Ascending aorta (tissue), 2 donors: ENCODE results near the gene SEPTIN11. TPM values are rescaled to one million over a fixed set of nuclear protein-coding genes. Genes with fewer than 3 reads are reported as not detected.

Experiments used
- DNase-seq, 2 donors: peaks; one replicate each; pipeline ENCODE4 v3.0.0-alpha.2; 2019; ENCODE audit warnings: low spot score in 2 of 2
- H3K27ac ChIP-seq, 2 donors: fragments of 200-600 bp; sonication (generic); one replicate each; pipeline ENCODE4 v1.5.1; 2016 to 2017; ENCODE audit warnings: mild to moderate bottlenecking in 1 of 2
- H3K27me3 ChIP-seq: fragments of 200-600 bp; sonication (generic); one replicate; pipeline ENCODE4 v1.5.1; 2017
- H3K36me3 ChIP-seq, 2 donors: fragments of 200-600 bp; sonication (generic); one replicate each; pipeline ENCODE4 v1.5.1; 2016
- H3K4me1 ChIP-seq, 2 donors: fragments of 200-600 bp; sonication (generic); one replicate each; pipeline ENCODE4 v1.5.1; 2016 to 2017; ENCODE audit warnings: mild to moderate bottlenecking in 1 of 2
- H3K4me3 ChIP-seq, 2 donors: fragments of 200-600 bp; sonication (generic); one replicate each; pipeline ENCODE4 v1.5.1; 2016 to 2017; ENCODE audit warnings: mild to moderate bottlenecking in 1 of 2
- H3K9me3 ChIP-seq, 2 donors: fragments of 200-600 bp; sonication (generic); one replicate each; pipeline ENCODE4 v1.5.1; 2016
- intact Hi-C: fragments of 100-400 bp; cut with DNase I; formaldehyde crosslinking; loops from one replicate; pipeline ENCODE4 v1.15.1; 2023
- total RNA-seq: library from RNA; depleted of rRNA; stranded (reverse); fragments of >200 nt; gene quantifications from one replicate; pipeline ENCODE4 v1.1.0, GENCODE V29; 2016
- TF ChIP-seq, protein P1 (sequence below), 3 experiments: fragments of 200-600 bp in 2 of 3; fragments of 450-650 bp in 1 of 3; sonication (generic) in 2 of 3; IDR thresholded peaks; one replicate each; pipeline ENCODE4 v1.5.1; 2016 to 2019; ENCODE audit warnings: antibody characterized with exemption in 3 of 3, mild to moderate bottlenecking in 1 of 3, moderate library complexity in 1 of 3

SEPTIN11 gene
- total RNA-seq, 1 donor from 2014 or later = 48.0 TPM

DNA sequence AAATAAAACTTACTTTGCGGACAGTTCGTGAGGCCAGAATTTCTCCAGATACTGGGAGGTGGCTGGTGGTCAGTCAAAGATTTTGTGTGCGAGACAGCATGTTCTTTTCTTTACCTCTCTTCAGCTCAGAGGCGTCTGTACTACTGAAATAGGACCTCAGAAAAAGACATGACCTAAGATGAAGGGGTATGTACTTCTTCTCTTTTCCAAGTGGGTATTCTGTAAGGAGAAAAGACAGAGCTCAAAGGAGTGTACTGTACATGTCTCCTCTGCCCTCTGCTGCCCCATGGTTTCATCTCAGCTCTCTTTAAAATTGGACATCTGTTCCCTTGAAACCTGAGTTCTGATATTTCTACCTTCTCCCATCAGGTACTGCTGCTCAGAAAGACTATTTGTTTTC, 38.1 kb downstream of the SEPTIN11 start:
- TF ChIP-seq, protein P1, sequence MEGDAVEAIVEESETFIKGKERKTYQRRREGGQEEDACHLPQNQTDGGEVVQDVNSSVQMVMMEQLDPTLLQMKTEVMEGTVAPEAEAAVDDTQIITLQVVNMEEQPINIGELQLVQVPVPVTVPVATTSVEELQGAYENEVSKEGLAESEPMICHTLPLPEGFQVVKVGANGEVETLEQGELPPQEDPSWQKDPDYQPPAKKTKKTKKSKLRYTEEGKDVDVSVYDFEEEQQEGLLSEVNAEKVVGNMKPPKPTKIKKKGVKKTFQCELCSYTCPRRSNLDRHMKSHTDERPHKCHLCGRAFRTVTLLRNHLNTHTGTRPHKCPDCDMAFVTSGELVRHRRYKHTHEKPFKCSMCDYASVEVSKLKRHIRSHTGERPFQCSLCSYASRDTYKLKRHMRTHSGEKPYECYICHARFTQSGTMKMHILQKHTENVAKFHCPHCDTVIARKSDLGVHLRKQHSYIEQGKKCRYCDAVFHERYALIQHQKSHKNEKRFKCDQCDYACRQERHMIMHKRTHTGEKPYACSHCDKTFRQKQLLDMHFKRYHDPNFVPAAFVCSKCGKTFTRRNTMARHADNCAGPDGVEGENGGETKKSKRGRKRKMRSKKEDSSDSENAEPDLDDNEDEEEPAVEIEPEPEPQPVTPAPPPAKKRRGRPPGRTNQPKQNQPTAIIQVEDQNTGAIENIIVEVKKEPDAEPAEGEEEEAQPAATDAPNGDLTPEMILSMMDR (IDR thresholded peaks at IDR 0.05) = no peak
- Histone ChIP-seq H3K27ac (peak overlapping the region in 1 of 2 donors; percentile 12), H3K4me1 (peaks cover 4 to 35% of the 10 kb centered on the region in 2 donors), H3K27me3 (no peaks in the 10 kb centered on the region), H3K36me3 (no peaks in the 10 kb centered on the region), H3K9me3 (no peaks in the 10 kb centered on the region), H3K4me3 (peak overlapping the region in 1 of 2 donors; percentile 28)
- intact Hi-C loops = loop anchor here (10.0 kb wide), 1 partner anchor 393 kb away; no protein-coding TSS in a partner anchor
- no peak for DNase-seq

DNA sequence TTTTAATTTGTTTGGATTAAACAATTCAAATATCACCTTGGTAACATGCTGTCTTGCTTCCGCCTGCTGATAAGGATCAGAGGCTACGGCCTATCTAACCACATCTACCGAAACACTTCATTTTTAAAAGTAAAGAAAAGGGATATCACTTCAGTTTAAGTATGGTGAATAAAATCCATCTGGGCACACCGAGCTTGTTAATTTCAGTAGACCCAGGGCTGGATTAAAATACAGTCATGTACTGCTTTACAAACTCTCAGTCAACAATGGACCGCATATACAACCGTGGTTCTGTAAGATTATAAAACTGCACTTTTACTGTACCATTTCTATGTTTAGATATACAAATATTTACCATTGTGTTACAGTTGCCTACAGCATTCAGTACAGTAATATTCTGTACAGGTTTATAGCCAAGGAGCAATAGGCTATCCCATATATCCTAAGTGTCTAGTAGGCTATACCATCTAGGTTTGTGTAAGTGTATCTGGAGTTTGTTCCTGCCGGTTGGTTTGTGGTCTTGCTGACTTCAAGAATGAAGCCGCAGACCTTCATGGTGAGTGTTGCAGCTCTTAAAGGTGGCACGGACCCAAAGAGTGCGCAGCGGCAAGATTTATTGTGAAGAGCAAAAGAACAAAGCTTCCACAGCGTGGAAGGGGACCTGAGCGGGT, 40.0 kb downstream of the SEPTIN11 start:
- H3K27me3 ChIP-seq = no peaks in the 10 kb centered on the region
- no peaks in the 10 kb centered on the region for H3K9me3 ChIP-seq
- no peak overlapping the region for H3K27ac ChIP-seq
- intact Hi-C loops = loop anchor here (10.0 kb wide), 1 partner anchor 395 kb away; no protein-coding TSS in a partner anchor
- no peak overlapping the region for H3K4me3 ChIP-seq
- peaks cover 0 to 17% of the 10 kb centered on the region in 2 donors for H3K4me1 ChIP-seq
- TF ChIP-seq, protein P1 (IDR thresholded peaks at IDR 0.05) = no peak
- no peaks in the 10 kb centered on the region for H3K36me3 ChIP-seq
- no peak for DNase-seq

DNA sequence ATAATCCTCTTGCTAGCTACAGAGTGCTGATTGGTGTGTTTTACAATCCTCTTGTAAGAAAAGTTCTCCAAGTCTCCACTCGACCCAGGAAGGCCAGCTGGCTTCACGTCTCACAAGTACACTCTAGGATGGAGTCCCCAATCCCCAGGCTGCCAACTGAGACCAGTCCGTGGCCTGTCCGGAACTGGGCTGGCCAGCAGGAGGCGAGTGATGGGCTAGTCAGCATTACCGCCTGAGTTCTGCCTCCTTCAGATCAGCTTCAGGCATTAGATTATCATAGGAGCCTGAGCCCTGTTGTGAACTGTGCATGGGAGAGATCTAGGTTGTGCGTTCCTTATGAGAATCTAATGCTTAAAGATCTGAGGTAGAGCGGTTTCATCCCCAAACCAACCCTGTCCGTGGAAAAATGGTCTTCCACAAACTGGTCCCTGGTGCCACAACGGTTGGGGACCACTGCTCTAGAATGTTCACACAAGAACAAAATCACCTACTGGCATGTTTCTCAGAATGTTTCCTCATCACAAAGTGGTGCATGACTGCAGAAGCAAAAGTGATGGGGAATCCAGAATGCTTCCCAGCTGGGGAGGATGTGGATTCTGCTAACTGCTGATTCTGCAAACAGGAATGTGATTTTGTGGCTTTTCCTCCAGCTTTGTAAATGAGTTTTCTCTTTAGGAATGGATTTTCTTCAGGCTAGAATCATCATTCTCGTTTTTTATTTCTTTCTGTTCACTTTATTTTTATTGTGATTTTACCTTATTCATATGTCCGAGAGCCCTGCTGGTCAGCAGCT, 40.9 kb downstream of the SEPTIN11 start:
- peaks cover 0 to 13% of the 10 kb centered on the region in 2 donors for H3K4me1 ChIP-seq
- no peaks in the 10 kb centered on the region for H3K9me3 ChIP-seq
- DNase-seq = no peak
- H3K4me3 ChIP-seq = no peak overlapping the region
- intact Hi-C loops = no loop called here
- H3K27ac ChIP-seq = no peak overlapping the region
- H3K27me3 ChIP-seq = no peaks in the 10 kb centered on the region
- TF ChIP-seq, protein P1 (IDR thresholded peaks at IDR 0.05) = no peak
- H3K36me3 ChIP-seq = no peaks in the 10 kb centered on the region

DNA sequence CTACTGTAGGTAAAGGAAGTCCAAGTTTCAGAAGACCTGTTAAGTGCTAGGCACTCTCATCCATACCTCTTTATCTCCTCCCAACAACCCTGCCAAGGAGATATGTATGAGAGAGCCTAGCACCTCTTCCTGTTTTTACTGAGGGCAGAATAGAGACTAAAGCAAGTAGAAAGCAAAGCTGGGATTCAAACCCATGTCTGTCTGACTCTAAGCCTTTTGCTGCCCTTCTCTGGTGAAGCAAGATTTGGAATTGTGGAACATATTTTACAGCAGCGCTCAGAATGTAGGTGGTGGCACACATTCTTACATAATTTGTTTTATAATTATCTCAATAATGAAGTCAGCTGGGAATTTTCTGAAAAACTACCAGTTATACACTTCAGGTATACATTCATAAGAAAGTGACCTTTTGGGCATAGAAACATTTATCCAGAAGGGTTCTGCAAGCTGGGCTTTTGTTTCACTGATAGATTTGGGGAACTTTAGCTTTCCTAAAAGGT, 41.7 kb downstream of the SEPTIN11 start:
- Histone ChIP-seq H3K9me3 (no peaks in the 10 kb centered on the region), H3K27ac (no peak overlapping the region), H3K4me3 (no peak overlapping the region), H3K4me1 (peaks cover 0 to 6% of the 10 kb centered on the region in 2 donors), H3K27me3 (no peaks in the 10 kb centered on the region), H3K36me3 (no peaks in the 10 kb centered on the region)
- TF ChIP-seq, protein P1 (IDR thresholded peaks at IDR 0.05) = no peak
- no peak for DNase-seq
- intact Hi-C loops = no loop called here

DNA sequence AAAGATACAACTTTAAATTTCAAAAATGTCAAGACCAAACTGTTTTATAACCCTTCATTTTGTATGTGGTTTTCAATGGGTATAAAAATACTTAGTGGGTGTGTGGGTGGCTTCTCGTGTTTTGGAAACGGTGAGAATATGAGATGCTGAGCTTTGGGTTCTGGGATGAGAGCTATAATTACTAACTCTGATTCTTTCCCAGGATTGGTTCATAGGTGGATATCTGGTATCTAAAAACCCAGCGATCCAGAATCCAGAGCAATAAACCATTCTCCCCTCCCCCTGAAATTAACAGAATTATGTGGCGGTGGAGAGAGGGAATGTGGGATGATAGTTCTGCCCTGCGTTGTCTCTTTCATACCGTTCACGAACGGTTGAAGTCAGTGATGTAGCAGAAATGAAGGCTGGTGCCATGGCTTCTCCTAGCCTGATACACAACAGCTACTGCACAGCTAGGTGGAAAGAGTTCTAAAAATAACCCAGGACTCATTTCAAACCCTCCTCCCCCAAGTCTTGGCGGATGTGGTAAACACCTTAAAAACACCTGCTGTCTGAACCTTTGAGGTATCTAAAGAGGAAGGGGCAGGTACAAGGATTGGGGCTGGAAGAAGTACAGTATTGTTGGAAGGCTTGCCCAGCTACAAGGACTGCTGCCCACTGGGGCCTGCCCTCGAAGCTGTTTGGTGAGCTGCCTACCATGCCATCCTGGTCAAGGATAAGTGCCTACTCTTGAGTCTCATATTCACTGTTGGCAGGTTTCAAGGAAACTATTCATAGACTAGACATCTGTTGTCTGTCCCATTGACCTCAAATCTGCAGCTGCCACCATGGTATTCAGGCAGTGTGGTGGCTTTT, 44.5 kb downstream of the SEPTIN11 start:
- no peak for DNase-seq
- Histone ChIP-seq H3K27ac (no peak overlapping the region), H3K27me3 (no peaks in the 10 kb centered on the region), H3K4me1 (peaks cover 0 to 3% of the 10 kb centered on the region in 2 donors), H3K36me3 (peaks cover 9 to 21% of the 10 kb centered on the region in 2 donors), H3K4me3 (no peak overlapping the region), H3K9me3 (no peaks in the 10 kb centered on the region)
- intact Hi-C loops = no loop called here
- TF ChIP-seq, protein P1 (IDR thresholded peaks at IDR 0.05) = no peak
